Measurements from ENCODE around the gene OTUB2. TPM values are rescaled to one million over a fixed set of nuclear protein-coding genes. Genes with fewer than 3 reads are reported as not detected.
A peak's percentile ranks its signal among the peaks of the same experiment; 100 is the strongest.

Gene OTUB2
- total RNA-seq, 1 donor from 2014 or later: 6.8 TPM

- TF ChIP-seq EZH2phosphoT487 (IDR thresholded peaks at IDR 0.05): no peak
- Histone ChIP-seq H3K27me3 (no peaks in the 10 kb centered on the region), H3K4me2 (peak overlapping the region; percentile 38), H3K36me3 (no peaks in the 10 kb centered on the region), H3F3A (ENCODE audit: low read depth) (peaks cover 9% of the 10 kb centered on the region), H3K79me2 (ENCODE audit: low read depth) (no peaks in the 10 kb centered on the region), H3K9ac (no peak overlapping the region), H3K4me1 (peaks cover 15% of the 10 kb centered on the region), H4K20me1 (ENCODE audit: low read depth) (no peaks in the 10 kb centered on the region), H3K4me3 (no peak overlapping the region), H2AFZ (replicated peaks) (no peak overlapping the region), H3K9me3 (ENCODE audit: low read depth) (no peaks in the 10 kb centered on the region), H3K27ac (no peak overlapping the region)
- peaks cover 28% of the 10 kb centered on the region for H3K4me1 Mint-ChIP-seq
- H3K36me3 Mint-ChIP-seq: no peaks in the 10 kb centered on the region
- H3K27ac Mint-ChIP-seq: peak overlapping the region; percentile 63
- no peak overlapping the region for H3K4me3 Mint-ChIP-seq
- H3K9me3 Mint-ChIP-seq: no peaks in the 10 kb centered on the region
- H3K27me3 Mint-ChIP-seq (ENCODE audit: insufficient read depth, low read depth): peaks cover 9% of the 10 kb centered on the region
- peak; percentile 22 for DNase-seq (ENCODE audit: low spot score)
These were observed 44.6 kb upstream of the OTUB2 start for GRCh38 chr14:93981316-93982229.

GRCh38 chr14:93982230-93983007 is 43.7 kb upstream of the OTUB2 start:
- Histone ChIP-seq H3K36me3 (no peaks in the 10 kb centered on the region), H3K27ac (no peak overlapping the region), H3K79me2 (ENCODE audit: low read depth) (no peaks in the 10 kb centered on the region), H3K27me3 (no peaks in the 10 kb centered on the region), H3F3A (ENCODE audit: low read depth) (peaks cover 9% of the 10 kb centered on the region), H3K4me3 (no peak overlapping the region), H2AFZ (replicated peaks) (no peak overlapping the region), H4K20me1 (ENCODE audit: low read depth) (no peaks in the 10 kb centered on the region), H3K4me2 (peak overlapping the region; percentile 38), H3K9me3 (ENCODE audit: low read depth) (no peaks in the 10 kb centered on the region), H3K4me1 (peaks cover 15% of the 10 kb centered on the region), H3K9ac (no peak overlapping the region)
- no peak overlapping the region for H3K4me3 Mint-ChIP-seq
- peaks cover 9% of the 10 kb centered on the region for H3K27me3 Mint-ChIP-seq (ENCODE audit: insufficient read depth, low read depth)
- H3K36me3 Mint-ChIP-seq: no peaks in the 10 kb centered on the region
- TF ChIP-seq EZH2 (IDR thresholded peaks at IDR 0.05) (no peak), CTCF (IDR thresholded peaks at IDR 0.05) (no peak), EZH2phosphoT487 (IDR thresholded peaks at IDR 0.05) (no peak)
- H3K27ac Mint-ChIP-seq: no peak overlapping the region
- DNase-seq (ENCODE audit: low spot score): no peak
- H3K9me3 Mint-ChIP-seq: no peaks in the 10 kb centered on the region
- peaks cover 34% of the 10 kb centered on the region for H3K4me1 Mint-ChIP-seq

GRCh38 chr14:93984070-93984469 is 42.1 kb upstream of the OTUB2 start:
- Histone ChIP-seq H3K4me3 (no peak overlapping the region), H4K20me1 (ENCODE audit: low read depth) (no peaks in the 10 kb centered on the region), H3K9me3 (ENCODE audit: low read depth) (no peaks in the 10 kb centered on the region), H3K4me2 (no peak overlapping the region), H2AFZ (replicated peaks) (no peak overlapping the region), H3K27me3 (no peaks in the 10 kb centered on the region), H3K79me2 (ENCODE audit: low read depth) (no peaks in the 10 kb centered on the region), H3K36me3 (no peaks in the 10 kb centered on the region), H3K27ac (no peak overlapping the region), H3K9ac (no peak overlapping the region), H3K4me1 (peaks cover 15% of the 10 kb centered on the region), H3F3A (ENCODE audit: low read depth) (peaks cover 9% of the 10 kb centered on the region)
- Mint-ChIP-seq H3K9me3 (no peaks in the 10 kb centered on the region), H3K27me3 (ENCODE audit: insufficient read depth, low read depth) (peaks cover 7% of the 10 kb centered on the region), H3K27ac (no peak overlapping the region), H3K4me3 (no peak overlapping the region), H3K36me3 (no peaks in the 10 kb centered on the region), H3K4me1 (peaks cover 35% of the 10 kb centered on the region)
- no peak for TF ChIP-seq EZH2phosphoT487 (IDR thresholded peaks at IDR 0.05)
- TF ChIP-seq CTCF (IDR thresholded peaks at IDR 0.05): no peak
- TF ChIP-seq EZH2 (IDR thresholded peaks at IDR 0.05): no peak
- no peak for DNase-seq (ENCODE audit: low spot score)
